Activated naive CD4-positive, alpha-beta T cell treated with Interleukin-2 at 50 U/mL for 16 hours (primary cell): ENCODE results near the gene SLC2A11.
A peak's percentile ranks its signal among the peaks of the same experiment; 100 is the strongest.
"Not testable (repeated sequence)": the region's sequence is repeated elsewhere in the genome, so short reads cannot be mapped to it uniquely, and the experiment has no call there.

Experiments
- DNase-seq: peaks from one replicate; pipeline ENCODE4 v3.0.0-alpha.2; 2020

SLC2A11 gene

DNA sequence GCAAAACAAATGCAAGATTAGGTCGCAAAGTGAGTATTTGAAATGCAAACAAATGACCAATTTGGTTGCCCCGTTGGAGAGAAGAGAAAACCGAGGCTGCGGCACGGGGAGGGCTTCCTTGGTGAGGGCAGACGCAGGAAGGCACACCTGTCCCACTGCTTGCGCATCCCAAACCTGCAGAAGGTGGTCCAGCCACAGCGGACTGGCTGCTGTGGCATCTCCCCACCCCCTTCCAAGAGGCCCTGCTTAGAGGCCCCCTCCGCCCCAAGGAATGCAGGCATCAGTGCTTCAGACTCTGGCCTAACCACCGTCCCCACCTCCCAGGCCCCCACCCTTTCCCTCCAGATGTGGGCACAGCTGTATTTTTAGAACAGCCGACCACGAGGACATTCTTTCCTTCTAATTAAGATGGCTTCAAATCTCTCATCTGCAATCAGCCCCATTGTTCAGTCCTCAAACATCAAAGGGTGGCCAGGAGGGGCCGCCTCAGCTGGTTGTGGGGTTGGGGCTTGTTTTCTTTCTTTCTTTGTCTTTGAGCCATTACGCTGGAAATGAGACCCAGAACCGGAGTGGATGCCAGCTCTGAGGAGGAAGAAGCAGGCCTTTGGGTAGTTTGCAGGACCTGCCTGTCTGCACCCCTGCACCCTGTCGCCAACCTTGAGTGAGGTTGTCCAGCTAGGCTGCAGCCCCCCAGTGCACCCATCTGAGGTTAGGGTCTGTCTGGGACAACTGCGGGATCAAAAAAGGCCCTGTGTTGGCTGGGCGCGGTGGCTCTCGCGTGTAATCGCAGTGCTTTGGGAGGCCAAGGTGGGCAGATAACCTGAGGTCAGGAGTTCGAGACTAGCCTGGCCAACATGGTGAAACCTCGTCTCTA lies 9.4 kb upstream of the SLC2A11 start:
- no peak for DNase-seq

GRCh38 chr22:23849009-23850006 lies 8.4 kb upstream of the SLC2A11 start:
- DNase-seq = peak; percentile 88

DNA sequence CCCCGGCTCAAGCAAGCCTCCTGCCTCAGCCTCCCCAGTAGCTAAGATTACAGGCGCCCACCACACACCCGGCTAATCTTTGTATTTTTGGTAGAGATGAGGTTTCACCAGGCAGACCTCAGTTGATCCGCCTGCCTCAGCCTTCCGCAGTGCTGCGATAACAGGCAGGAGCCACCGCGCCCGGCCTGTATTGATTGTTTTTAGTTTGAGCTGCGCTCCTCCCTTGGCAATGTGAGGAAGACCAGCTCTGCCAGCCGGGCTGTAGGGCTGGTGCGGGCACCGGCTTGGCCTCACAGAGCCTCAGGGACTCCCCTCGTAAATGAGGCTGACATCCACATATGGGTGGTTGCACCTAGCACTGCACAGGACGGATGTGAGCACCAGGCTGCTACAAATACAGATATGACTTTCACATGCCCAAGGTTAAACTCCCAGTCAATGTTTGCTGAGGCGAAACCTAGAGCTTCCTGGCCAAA lies 7.5 kb upstream of the SLC2A11 start:
- no peak for DNase-seq

GRCh38 chr22:23856721-23857605 lies 712 bp upstream of the SLC2A11 start:
- DNase-seq = peak; percentile 12

- no peak for DNase-seq
Measured at GRCh38 chr22:23858484-23858815, 775 bp downstream of the SLC2A11 start.

- no peak for DNase-seq
Measured at GRCh38 chr22:23859201-23859600, 1.5 kb downstream of the SLC2A11 start.

GRCh38 chr22:23860187-23860586 lies 2.5 kb downstream of the SLC2A11 start:
- DNase-seq = not testable (repeated sequence)

- DNase-seq = peak; percentile 42
Measured at GRCh38 chr22:23862103-23862502, 4.4 kb downstream of the SLC2A11 start.

- DNase-seq = not testable (repeated sequence)
Measured at GRCh38 chr22:23864499-23865154, 7.0 kb downstream of the SLC2A11 start.

GRCh38 chr22:23868580-23868979 lies 10.9 kb downstream of the SLC2A11 start:
- no peak for DNase-seq

DNA sequence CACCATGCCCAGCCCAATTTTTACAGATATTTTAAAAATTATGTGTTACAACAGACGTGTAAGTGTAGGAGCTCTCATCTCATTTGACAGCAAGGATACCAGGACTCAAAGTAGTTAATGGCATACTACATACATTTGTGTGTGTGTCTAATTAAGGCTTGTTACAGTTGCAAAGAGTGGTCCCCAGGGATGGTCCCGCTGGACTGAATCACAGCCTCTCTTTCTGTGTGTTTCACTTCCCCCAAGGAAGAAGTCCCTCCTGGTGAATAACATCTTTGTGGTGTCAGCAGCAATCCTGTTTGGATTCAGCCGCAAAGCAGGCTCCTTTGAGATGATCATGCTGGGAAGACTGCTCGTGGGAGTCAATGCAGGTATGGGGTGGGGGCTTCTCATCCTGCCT lies 17.2 kb downstream of the SLC2A11 start:
- DNase-seq = no peak

DNA sequence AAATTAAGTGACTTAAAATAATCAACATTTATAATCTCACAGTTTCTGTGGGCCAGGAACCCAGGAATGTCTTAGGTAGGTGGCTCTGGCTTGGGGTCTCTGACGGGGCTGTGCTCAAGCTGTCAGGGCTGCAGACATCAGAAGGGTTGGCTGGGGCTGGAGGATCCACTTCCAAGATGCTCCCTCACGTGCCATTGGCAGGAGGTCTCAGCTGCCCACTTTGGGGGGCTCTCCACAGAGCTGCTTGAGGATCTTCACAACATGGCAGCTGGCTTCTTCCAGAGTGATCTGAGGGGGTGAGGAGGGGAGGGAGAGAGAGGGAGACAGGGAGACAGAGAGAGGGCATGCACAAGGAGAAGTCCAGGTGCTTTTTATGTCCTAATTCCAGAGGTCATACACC lies 18.1 kb downstream of the SLC2A11 start:
- DNase-seq = no peak

GRCh38 chr22:23877566-23877965 lies 19.9 kb downstream of the SLC2A11 start:
- no peak for DNase-seq

DNA sequence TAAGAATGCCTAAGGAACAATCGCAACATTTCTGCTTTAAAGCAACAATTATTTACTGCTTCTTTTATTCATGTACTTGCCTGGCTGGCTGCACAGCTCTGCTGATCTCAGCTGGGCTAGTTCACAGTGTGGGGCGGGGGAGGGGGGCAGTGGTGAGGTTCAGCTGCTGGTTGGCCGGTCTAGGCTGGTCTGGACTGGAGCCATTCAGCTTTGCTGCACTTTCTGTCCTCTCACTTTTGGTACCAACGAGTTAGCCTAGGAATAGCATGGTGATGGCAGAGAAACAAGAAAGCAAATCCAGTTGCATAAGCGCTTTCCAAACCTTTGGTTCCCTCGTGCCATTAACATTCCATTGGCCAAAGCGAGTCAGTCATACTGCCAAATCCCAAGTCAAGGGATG lies 20.5 kb downstream of the SLC2A11 start:
- no peak for DNase-seq

GRCh38 chr22:23882370-23882769 lies 24.7 kb downstream of the SLC2A11 start:
- DNase-seq = no peak

DNA sequence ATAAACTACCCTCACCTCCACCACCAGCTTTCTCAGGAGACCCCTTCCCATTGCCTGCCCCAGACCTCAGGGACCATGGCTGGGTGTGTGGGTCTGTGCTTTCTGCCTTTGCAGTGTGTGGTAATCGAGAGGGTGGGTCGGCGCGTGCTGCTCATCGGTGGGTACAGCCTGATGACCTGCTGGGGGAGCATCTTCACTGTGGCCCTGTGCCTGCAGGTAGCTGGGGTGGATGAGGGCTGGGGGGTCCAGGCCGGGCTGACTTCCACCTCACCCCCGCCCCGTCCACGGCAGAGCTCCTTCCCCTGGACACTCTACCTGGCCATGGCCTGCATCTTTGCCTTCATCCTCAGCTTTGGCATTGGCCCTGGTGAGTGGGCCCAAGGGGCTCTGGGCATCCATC lies 26.0 kb downstream of the SLC2A11 start:
- no peak for DNase-seq

DNA sequence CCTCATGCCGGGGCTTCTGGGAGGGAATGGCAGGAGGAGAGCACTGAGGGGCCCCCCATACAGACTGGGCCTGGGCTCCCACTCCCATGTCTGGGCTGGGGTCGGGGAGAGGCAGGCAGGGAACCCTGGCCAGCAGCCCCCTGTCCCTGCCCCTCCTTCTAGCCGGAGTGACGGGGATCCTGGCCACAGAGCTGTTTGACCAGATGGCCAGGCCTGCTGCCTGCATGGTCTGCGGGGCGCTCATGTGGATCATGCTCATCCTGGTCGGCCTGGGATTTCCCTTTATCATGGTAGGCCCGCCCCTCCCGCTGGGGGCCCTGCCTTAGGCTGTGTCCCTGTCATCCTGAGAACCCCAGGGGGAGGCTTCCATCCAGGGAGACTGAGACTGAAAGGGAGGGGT lies 26.5 kb downstream of the SLC2A11 start:
- DNase-seq = no peak

GRCh38 chr22:23888615-23889401 lies 31.1 kb downstream of the SLC2A11 start:
- DNase-seq = no peak

- DNase-seq = no peak
Measured at GRCh38 chr22:23889620-23890019, 31.9 kb downstream of the SLC2A11 start.

DNA sequence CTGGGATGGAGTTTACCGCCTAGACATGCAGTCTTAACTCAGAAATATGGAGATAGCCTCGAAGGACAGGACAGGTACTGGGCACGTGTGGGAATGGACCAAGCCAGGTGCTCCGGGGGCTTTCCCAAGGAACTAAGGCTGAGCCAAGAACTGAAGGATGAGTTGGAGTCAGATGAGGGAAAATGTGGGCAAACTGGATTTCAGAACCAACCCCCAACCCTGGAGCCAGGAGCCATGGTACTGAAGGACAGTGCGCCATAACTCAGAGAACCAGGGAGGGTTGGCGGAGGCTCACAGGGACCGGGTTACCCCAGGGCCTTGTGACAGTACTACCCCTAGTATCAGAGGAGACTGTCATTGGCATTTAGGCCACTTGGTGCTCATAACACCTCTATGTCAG lies 34.1 kb downstream of the SLC2A11 start:
- no peak for DNase-seq

DNA sequence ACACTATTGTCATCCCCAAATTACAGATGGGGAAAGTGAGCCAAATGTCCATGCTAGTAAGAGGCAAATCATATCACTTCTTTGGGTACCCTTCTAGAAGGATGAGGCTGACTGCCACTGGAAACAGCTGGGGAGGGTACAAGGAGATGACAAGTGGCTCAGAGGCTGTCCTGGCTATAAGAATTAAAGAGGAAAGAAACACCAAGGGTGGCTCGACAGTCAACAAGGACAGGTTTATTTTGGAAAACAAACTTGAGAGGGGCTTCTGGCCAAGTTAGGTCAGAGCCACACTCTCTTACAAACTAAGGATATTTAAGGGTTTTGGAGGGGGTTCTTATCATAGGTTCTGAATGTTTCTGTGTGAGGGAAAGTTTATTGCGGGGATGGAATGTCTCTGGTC lies 34.5 kb downstream of the SLC2A11 start:
- no peak for DNase-seq
